HG03060 (cell line): ENCODE data around the gene SEPTIN10.
"Not testable (repeated sequence)": the region's sequence is repeated elsewhere in the genome, so short reads cannot be mapped to it uniquely, and the experiment has no call there.

Experiments
- ATAC-seq: cut with Tn5 transposase; IDR thresholded peaks from one replicate; pipeline ENCODE4 v1.9.1; 2021; ENCODE audit warnings: low read depth, moderate number of reproducible peaks; ENCODE audit not compliant: unreplicated experiment

SEPTIN10 gene

DNA sequence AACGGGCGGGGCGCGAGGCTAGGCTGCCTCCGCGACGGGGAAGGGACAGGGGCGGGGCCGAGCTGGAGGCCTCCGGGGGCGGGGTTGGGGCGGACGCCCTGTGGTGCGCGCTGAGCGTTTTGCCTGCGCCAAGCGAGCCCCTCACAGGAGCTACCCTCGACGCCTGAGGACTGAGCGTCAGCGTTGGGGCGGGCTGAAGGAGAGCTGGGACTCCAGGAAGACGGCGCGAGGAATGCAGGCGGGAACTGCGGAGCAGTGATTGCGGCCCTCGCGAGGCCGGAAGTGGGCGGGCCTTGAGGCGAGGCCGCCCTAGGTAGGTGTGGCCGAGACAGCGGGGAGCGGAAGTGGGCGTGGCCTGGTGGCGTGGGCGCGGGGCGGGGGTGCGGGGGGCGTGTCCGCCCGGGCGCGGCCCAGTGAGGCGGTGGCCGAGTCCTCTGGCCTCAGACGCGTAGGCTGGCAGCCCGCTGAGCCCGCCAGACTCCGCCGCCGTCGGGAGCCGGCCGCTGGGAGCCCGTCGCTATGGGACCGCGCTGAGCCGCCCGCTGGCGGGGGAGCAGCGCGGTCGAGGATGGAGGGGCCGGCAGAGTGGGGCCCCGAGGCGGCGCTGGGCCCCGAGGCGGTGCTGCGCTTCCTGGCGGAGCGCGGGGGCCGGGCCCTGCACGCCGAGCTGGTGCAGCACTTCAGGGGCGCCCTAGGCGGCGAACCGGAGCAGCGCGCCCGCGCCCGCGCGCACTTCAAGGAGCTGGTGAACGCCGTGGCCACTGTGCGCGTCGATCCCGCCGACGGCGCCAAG lies at the start of gene SEPTIN10, which contains the start of gene SOWAHC:
SEPTIN10 (minus strand) TSS at position 45 of the 793 bp plus-strand sequence. CDS start 139 bp downstream, outside the sequence.
SOWAHC (plus strand) TSS at position 443 of the 793 bp plus-strand sequence; CDS start at position 569, 126 bp downstream.
- ATAC-seq = no peak

- no peak for ATAC-seq
These were observed 49.1 kb upstream of the SEPTIN10 start for GRCh38 chr2:109662889-109663288.

GRCh38 chr2:109660046-109660860 lies 46.5 kb upstream of the SEPTIN10 start:
- no peak for ATAC-seq

- ATAC-seq = no peak
These were observed 45.8 kb upstream of the SEPTIN10 start for GRCh38 chr2:109659396-109660045.

DNA sequence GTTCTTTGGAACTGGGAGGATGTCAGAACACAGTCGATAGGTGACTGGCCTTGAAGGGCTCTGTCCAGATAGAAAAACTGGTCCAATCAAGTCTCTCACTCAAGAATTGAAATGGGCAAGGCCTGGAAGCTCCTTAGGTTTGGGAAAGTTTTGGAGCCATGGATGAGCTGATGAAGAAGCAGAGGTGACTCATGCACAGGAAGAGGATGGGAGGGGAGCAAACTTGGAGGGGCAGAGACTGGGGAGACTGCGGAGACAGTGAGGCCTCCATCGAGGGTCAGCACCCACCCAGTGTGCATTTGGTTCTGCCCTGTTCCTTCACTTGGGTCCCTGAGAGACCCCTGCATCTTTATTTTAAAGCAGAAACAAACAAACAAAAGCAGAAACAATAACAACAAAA lies 41.5 kb upstream of the SEPTIN10 start:
- ATAC-seq = no peak

- ATAC-seq = no peak
These were observed 40.7 kb upstream of the SEPTIN10 start for GRCh38 chr2:109654326-109655050.

- ATAC-seq = no peak
These were observed 36.2 kb upstream of the SEPTIN10 start for GRCh38 chr2:109649736-109650695.

DNA sequence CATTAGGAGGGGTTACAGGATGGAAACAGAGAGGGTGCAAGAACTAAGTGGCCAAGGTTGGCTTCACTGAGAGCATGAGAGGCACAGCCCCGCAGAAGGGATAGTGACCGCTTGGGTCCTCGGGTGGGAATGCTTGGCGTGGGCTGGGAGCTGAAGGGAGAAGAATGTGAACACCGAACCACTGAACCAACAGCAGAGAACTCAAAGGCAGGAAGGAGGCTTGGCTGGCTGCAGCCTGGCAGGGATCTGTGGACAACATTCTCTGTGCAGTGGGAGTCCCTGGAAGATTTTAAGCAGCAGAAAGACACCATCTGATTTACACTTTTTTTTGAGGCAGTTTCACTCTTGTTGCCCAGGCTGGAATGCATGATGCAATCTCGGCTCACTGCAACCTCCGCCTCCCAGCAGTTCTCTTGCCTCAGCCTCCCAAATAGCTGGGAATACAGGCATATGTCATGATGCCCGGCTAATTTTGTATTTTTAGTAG lies 34.3 kb upstream of the SEPTIN10 start:
- no peak for ATAC-seq

DNA sequence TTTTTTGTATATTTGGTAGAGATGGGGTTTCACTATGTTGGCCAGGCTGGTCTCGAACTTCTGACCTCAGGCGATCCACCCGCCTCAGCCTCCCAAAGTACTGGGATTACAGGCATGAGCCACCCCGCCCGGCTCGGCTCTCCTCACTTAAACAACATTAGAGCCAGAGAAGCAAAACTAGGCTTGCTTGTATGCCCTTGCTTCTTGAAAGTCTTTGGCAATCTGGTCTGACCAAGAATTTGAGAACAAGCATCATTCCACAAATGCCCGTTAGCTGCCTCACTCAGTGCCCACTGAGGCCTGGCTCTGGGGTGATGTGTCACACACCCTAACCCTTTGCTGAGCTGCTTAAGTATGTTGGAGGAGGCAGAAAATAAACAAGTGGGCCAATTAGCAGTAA lies 33.9 kb upstream of the SEPTIN10 start:
- no peak for ATAC-seq

- no peak for ATAC-seq
These were observed 33.2 kb upstream of the SEPTIN10 start for GRCh38 chr2:109646961-109647360.

DNA sequence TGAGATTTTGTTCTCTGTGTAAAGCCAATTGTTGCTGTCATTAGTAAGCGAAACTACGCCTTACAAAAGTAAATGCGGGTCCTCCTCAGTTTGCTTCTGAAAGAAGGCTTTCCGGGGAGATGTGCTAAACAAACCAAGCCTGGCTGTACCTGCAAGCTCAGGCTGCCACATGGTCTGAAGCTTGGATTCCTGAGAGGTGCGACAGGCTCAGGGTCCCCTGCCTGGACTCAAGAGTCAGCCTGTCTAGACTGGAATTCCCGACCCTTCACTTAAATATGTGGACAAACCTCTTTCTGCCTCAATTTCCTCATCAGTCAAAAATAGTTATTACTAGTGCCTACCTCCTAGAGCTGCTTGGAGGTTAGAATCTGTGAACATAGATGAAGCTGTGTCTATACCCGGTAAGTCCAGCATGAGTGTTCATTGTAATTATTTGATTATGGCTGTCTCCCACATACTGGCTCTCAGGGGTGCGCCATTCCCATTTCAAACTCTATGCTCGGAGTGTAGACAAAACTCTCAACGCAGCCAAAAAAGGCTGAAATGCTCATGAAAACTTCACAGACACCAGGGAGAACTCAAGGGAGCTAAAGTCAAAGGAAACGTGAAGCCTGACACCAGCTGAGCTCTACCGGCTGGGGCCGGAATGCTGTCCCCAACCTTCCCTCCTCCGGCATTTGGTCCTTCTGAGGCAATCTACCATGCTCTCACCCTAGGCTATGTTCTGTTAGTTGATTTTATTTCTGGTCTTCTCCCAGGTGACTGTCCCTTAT lies 31.8 kb upstream of the SEPTIN10 start:
- no peak for ATAC-seq

DNA sequence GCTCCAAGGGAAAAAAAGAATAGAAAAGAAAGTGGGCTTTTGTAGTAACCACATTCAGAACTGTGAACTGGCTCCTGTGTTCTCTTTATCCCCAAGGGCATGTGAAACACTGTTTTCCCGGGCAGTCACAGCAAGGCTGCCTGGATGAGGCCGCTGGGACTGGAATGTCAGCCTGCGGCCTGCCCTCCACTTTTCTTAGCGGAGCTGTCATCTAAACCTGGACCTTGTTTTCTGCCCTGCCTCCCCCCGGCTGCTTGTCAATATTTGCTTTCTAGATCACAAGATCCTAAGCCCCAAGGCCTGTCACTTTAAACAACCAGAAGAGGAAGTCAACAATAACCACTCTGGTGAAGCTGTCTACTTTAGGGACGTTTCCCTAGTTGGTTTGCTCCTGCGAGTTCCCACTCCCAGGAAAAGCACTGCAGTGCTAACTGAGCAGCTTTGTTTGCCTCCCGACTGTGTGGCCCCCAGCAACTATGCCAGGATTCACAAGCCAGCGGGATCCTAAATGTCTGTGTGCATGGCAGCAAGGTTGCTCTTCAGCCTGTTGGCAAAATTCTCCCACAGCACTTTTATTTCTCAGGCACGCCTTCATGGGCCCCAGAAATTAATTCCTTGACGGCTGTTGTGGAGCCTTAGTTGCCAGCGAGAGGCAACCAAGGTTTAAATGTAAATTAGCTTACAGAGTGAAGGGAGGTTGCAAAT lies 31.0 kb upstream of the SEPTIN10 start:
- no peak for ATAC-seq

- ATAC-seq = not testable (repeated sequence)
These were observed 26.2 kb upstream of the SEPTIN10 start for GRCh38 chr2:109640000-109640399.

GRCh38 chr2:109638795-109639194 lies 25.0 kb upstream of the SEPTIN10 start:
- no peak for ATAC-seq

GRCh38 chr2:109637749-109638570 lies 24.2 kb upstream of the SEPTIN10 start:
- ATAC-seq = no peak

- no peak for ATAC-seq
These were observed 22.6 kb upstream of the SEPTIN10 start for GRCh38 chr2:109636317-109636716.
